AG09319 (cell line): ENCODE data around the gene PHC2.

Experiments used
- DNase-seq: peaks from one replicate; pipeline ENCODE4 v3.0.0-alpha.2; 2010; ENCODE audit warnings: low read depth; ENCODE audit errors: extremely low read depth
- CTCF ChIP-seq: IDR thresholded peaks from 2 replicates; pipeline ENCODE4 v1.5.1; 2011; ENCODE audit warnings: low read depth, mild to moderate bottlenecking, inconsistent platforms, low read length, moderate library complexity

The PHC2 gene

GRCh38 chr1:33469691-33470090 is 38.8 kb upstream of the PHC2 start:
- DNase-seq: no peak
- TF ChIP-seq CTCF: no peak

- TF ChIP-seq CTCF: no peak
- DNase-seq: no peak
Observed at GRCh38 chr1:33468967-33469366, 38.1 kb upstream of the PHC2 start.

DNA sequence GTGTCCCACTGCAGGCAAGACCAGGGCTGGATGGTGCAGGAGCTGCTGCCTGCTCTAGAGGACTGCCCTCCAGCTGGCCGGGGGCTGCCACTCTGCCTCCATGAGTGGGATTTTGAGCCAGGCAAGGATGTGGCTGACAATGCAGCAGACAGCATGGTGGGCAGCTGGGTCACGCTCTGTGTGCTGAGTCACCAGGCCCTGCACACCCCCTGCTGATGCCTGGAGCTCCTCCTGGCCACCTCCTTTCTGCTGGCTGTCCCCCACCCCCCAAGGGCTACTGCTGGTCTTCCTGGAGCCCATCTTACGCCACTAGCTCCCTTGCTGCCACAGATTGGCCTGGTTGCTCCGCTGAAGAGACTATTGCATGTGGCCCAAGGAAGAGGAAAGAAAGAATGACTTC is 37.6 kb upstream of the PHC2 start:
- DNase-seq: no peak
- TF ChIP-seq CTCF: no peak

GRCh38 chr1:33468011-33468410 is 37.1 kb upstream of the PHC2 start:
- TF ChIP-seq CTCF: no peak
- no peak for DNase-seq

DNA sequence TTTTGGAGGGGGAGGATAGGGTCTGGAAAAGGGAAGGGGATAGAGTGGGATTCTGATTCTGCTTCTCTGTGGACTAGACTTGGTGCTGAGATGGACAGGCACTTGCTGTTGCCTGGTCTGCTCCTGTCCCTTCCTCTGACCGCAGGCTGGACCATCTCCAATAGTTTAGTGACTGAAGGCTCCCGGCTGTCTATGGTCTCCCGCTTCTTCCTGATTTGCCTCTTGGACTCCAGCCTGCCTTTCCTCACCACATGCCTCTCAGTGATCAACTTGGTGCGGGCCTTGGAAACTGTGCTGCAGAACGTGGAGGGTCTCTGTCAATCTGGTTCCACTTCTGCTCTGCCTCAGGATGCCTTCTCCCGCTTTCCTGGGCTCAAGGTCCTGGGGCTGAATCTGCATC is 35.3 kb upstream of the PHC2 start:
- TF ChIP-seq CTCF: no peak
- no peak for DNase-seq

GRCh38 chr1:33465316-33465715 is 34.4 kb upstream of the PHC2 start:
- TF ChIP-seq CTCF: no peak

GRCh38 chr1:33464552-33464951 is 33.7 kb upstream of the PHC2 start:
- TF ChIP-seq CTCF: no peak
- DNase-seq: no peak

More at GRCh38 chr1:33465316-33465715, 34.4 kb upstream of the PHC2 start:
- no peak for DNase-seq
